DOHH2 (cell line): ENCODE data around the gene RAMP3.

Experiments
- CTCF ChIP-seq: fragments of 200-600 bp; sonication (generic); IDR thresholded peaks from one replicate; pipeline ENCODE4 v1.5.1; 2014; ENCODE audit warnings: antibody characterized with exemption, mild to moderate bottlenecking, low read depth, low read length; ENCODE audit not compliant: poor library complexity, severe bottlenecking
- EZH2phosphoT487 ChIP-seq: fragments of 200-600 bp; sonication (generic); IDR thresholded peaks from 2 replicates; pipeline ENCODE4 v1.6.1; 2017; ENCODE audit warnings: borderline replicate concordance, mild to moderate bottlenecking, antibody characterized with exemption, low read length, moderate library complexity, mixed read lengths

- TF ChIP-seq CTCF (no peak), EZH2phosphoT487 (no peak)
These were observed 20.2 kb downstream of the RAMP3 start for GRCh38 chr7:45177801-45178200.
